Osteoblast (primary cell): ENCODE measurements around the gene CEBPA. TPM values are rescaled to one million over a fixed set of nuclear protein-coding genes. Genes with fewer than 3 reads are reported as not detected.
A peak's percentile ranks its signal among the peaks of the same experiment; 100 is the strongest.
"Not testable (repeated sequence)": the region's sequence is repeated elsewhere in the genome, so short reads cannot be mapped to it uniquely, and the experiment has no call there.

Experiments
- DNase-seq: peaks from one replicate; pipeline ENCODE4 v3.0.0; 2011; ENCODE audit warnings: low spot score, mixed read lengths; ENCODE audit not compliant: insufficient read length; ENCODE audit errors: missing footprints
- H2AFZ ChIP-seq: 2 replicates; pipeline ENCODE4 v1.6.0; 2011; ENCODE audit warnings: mild to moderate bottlenecking, low read length
- H3K27ac ChIP-seq: 2 replicates; pipeline ENCODE4 v1.5.1; 2011; ENCODE audit warnings: mild to moderate bottlenecking, low read depth, low read length, moderate library complexity
- H3K27me3 ChIP-seq: 2 replicates; pipeline ENCODE4 v1.6.0; 2012; ENCODE audit warnings: mild to moderate bottlenecking, control low read depth, inconsistent platforms, low read length, moderate library complexity; ENCODE audit not compliant: insufficient read depth
- H3K36me3 ChIP-seq: 2 replicates; pipeline ENCODE4 v1.5.1; 2011; ENCODE audit warnings: mild to moderate bottlenecking, low read length, control low read depth, moderate library complexity; ENCODE audit not compliant: insufficient read depth
- H3K4me1 ChIP-seq: 2 replicates; pipeline ENCODE4 v1.5.1; 2011; ENCODE audit warnings: mild to moderate bottlenecking, low read length, control low read depth, moderate library complexity; ENCODE audit not compliant: insufficient read depth
- H3K4me2 ChIP-seq: 2 replicates; pipeline ENCODE4 v1.6.0; 2011; ENCODE audit warnings: mild to moderate bottlenecking, low read length; ENCODE audit not compliant: insufficient read depth
- H3K4me3 ChIP-seq: fragments of 200-600 bp; sonication (generic); 3 replicates; pipeline ENCODE4 v1.5.1; 2012; ENCODE audit warnings: mild to moderate bottlenecking, low read length, inconsistent platforms; ENCODE audit not compliant: insufficient read depth
- H3K79me2 ChIP-seq: 2 replicates; pipeline ENCODE4 v1.6.0; 2012; ENCODE audit warnings: mild to moderate bottlenecking, low read length, control low read depth, inconsistent platforms; ENCODE audit not compliant: insufficient read depth
- H3K9me3 ChIP-seq: 2 replicates; pipeline ENCODE4 v1.5.1; 2011; ENCODE audit warnings: low read depth, low read length, control low read depth
- H4K20me1 ChIP-seq: 2 replicates; pipeline ENCODE4 v1.6.0; 2012; ENCODE audit warnings: mild to moderate bottlenecking, low read length, control low read depth; ENCODE audit not compliant: insufficient read depth
- total RNA-seq: library from RNA; depleted of rRNA; stranded (reverse); fragments of >200 nt; gene quantifications from 2 replicates; pipeline ENCODE4 v1.2.3, GENCODE V29; 2012
- TF ChIP-seq, protein P1 (sequence below): IDR thresholded peaks from 2 replicates; pipeline ENCODE4 v1.5.1; 2011; ENCODE audit warnings: mild to moderate bottlenecking, low read depth, low read length, moderate library complexity; ENCODE audit errors: extremely low read depth

Gene CEBPA
- total RNA-seq, 1 donor = 3.6 TPM

DNA sequence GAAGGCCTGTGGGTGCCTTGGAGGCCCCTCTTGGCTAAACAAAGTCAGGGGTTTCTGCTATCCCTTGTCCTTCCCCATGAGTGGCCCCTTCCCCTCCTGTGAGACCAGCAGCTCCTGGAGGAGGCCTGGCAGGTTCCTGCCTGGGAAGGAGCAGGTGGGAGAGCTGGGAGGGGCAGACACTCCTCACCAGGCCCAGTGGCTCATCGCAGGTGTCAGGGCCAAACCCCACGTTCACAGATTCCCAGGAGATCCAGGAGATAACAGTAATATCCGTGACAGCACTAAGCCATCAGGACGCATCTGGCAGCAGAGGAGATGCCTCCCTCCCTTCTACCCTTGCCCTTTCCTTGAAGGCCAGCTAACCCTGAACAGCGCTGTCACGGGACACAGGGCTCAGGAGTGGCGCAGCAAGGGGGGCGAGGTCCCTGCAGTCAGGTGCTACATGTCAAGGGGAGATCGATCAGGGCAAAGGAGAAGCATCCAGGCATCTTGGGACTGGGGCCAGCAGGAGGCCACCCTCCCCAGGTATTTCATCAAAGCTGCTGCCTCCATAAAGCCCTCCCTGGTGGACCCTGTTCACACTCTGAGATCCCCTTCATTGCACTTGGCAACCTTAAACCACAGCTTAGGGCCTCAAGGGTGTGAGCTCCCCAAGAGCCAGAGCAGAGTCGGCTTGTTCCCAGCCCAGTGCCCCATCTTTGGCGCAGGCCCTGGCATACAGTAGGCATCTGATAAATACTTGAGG is 4.8 kb downstream of the CEBPA start:
- Histone ChIP-seq H3K79me2 (no peaks in the 10 kb centered on the region), H3K36me3 (no peaks in the 10 kb centered on the region), H3K4me1 (peaks cover 16% of the 10 kb centered on the region), H3K4me3 (no peak overlapping the region), H3K4me2 (no peak overlapping the region), H3K27me3 (peaks cover 38% of the 10 kb centered on the region), H2AFZ (no peak overlapping the region), H3K27ac (no peak overlapping the region), H3K9me3 (no peaks in the 10 kb centered on the region), H4K20me1 (no peaks in the 10 kb centered on the region)
- TF ChIP-seq, protein P1, sequence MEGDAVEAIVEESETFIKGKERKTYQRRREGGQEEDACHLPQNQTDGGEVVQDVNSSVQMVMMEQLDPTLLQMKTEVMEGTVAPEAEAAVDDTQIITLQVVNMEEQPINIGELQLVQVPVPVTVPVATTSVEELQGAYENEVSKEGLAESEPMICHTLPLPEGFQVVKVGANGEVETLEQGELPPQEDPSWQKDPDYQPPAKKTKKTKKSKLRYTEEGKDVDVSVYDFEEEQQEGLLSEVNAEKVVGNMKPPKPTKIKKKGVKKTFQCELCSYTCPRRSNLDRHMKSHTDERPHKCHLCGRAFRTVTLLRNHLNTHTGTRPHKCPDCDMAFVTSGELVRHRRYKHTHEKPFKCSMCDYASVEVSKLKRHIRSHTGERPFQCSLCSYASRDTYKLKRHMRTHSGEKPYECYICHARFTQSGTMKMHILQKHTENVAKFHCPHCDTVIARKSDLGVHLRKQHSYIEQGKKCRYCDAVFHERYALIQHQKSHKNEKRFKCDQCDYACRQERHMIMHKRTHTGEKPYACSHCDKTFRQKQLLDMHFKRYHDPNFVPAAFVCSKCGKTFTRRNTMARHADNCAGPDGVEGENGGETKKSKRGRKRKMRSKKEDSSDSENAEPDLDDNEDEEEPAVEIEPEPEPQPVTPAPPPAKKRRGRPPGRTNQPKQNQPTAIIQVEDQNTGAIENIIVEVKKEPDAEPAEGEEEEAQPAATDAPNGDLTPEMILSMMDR = no peak
- peak; percentile 64 for DNase-seq

DNA sequence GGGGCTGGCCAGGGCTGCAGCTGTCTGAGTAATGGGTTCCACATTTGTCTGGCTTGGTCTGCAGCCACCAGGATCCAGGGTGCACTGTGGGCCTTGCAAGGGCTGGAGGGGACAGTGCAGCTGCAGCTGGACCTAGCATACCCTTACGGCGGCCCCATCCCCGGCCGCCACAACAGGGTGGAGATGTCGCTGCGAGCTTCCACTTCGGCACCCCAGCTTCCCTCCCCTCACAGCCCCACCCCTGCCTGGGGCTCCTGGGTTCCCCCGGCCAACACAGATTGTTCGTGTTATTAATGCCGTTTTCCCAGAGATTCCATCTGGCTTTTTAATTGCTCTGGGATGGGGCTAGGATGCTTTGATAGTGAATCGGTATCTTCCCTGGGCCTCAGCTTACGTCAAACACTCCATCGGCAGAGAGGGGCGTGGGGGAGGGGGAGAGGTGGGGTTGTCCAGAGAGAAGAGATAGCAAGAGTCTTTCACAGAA is 5.8 kb downstream of the CEBPA start:
- Histone ChIP-seq H3K4me3 (no peak overlapping the region), H4K20me1 (no peaks in the 10 kb centered on the region), H3K27me3 (peaks cover 38% of the 10 kb centered on the region), H3K36me3 (no peaks in the 10 kb centered on the region), H3K4me2 (no peak overlapping the region), H2AFZ (no peak overlapping the region), H3K4me1 (peaks cover 16% of the 10 kb centered on the region), H3K9me3 (no peaks in the 10 kb centered on the region), H3K27ac (no peak overlapping the region), H3K79me2 (no peaks in the 10 kb centered on the region)
- TF ChIP-seq, protein P1 = no peak
- DNase-seq = peak; percentile 38

DNA sequence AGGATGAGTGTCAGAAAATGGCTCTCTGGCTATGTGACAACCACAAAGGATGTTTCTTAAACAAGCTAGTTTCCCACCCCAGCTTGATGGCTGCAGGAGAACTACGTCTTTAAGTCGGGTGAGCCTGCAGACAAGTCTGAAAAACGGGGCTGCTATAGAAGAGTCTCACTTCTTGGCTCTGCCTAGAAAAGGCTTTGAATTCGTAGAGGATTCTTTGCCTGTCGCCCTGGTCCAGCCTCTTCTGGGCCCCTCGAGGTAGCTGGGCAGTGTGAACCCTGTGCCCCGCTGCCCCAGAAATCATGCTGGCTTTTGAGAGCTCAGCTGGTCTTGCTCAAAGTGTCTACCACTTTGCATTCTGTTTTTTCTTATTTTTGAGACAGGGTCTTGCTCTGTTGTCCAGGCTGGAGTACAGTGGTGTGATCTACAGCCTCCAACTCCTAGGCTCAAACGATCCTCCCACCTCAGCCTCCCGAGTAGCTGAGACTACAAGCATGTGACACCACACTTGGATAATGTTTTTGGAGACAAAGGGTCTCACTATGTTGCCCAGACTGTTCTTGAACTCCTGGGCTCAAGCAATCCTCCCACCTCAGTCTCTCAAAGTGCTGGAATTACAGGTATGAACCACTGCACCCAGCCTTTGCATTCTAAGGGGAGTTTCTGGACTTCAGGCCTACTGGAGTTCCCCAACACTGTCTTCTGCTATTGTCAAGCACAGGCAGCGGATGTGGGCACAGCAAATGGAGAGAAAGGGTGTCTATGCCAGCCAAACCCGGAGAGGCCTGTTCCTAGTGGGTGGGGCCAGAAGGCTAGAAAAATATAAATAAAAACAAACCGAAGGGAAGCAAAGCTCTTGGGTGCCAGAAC is 6.5 kb downstream of the CEBPA start:
- TF ChIP-seq, protein P1 = no peak
- Histone ChIP-seq H3K27me3 (peaks cover 32% of the 10 kb centered on the region), H2AFZ (no peak overlapping the region), H3K4me2 (no peak overlapping the region), H3K4me1 (peaks cover 16% of the 10 kb centered on the region), H3K36me3 (no peaks in the 10 kb centered on the region), H3K79me2 (no peaks in the 10 kb centered on the region), H3K9me3 (no peaks in the 10 kb centered on the region), H3K27ac (no peak overlapping the region), H4K20me1 (no peaks in the 10 kb centered on the region), H3K4me3 (no peak overlapping the region)
- peak; percentile 55 for DNase-seq

GRCh38 chr19:33295046-33295445 is 7.3 kb downstream of the CEBPA start:
- not testable (repeated sequence) for H2AFZ ChIP-seq, H3K27ac ChIP-seq, DNase-seq, H3K4me3 ChIP-seq, H3K79me2 ChIP-seq, H3K4me2 ChIP-seq, H4K20me1 ChIP-seq, H3K36me3 ChIP-seq, H3K9me3 ChIP-seq
- Histone ChIP-seq H3K4me1 (peaks cover 12% of the 10 kb centered on the region), H3K27me3 (peaks cover 24% of the 10 kb centered on the region)
